Muscle layer of duodenum (tissue), 2 donors: ENCODE measurements around the gene KLHL14.

Experiments
- H3K27ac ChIP-seq: one replicate; pipeline ENCODE4 v1.7.0; 2013; ENCODE audit warnings: mild to moderate bottlenecking, low read length
- H3K27me3 ChIP-seq: one replicate; pipeline ENCODE4 v1.7.0; 2013; ENCODE audit warnings: low read depth, mild to moderate bottlenecking, control low read depth, low read length
- H3K36me3 ChIP-seq, 2 donors: one replicate each; pipeline ENCODE4 v1.7.0; 2013; ENCODE audit warnings: low read length in 2 of 2, control low read depth in 1 of 2, mild to moderate bottlenecking in 1 of 2; ENCODE audit not compliant: insufficient read depth in 2 of 2, control insufficient read depth in 1 of 2
- H3K4me1 ChIP-seq, 2 donors: one replicate each; pipeline ENCODE4 v1.7.0; 2013; ENCODE audit warnings: low read length in 2 of 2, mild to moderate bottlenecking in 2 of 2, control low read depth in 1 of 2, moderate library complexity in 1 of 2; ENCODE audit not compliant: insufficient read depth in 2 of 2, control insufficient read depth in 1 of 2
- H3K4me3 ChIP-seq, 2 donors: one replicate each; pipeline ENCODE4 v1.7.0; 2013; ENCODE audit warnings: low read length in 2 of 2, low read depth in 1 of 2, mild to moderate bottlenecking in 1 of 2
- H3K9me3 ChIP-seq, 2 donors: one replicate each; pipeline ENCODE4 v1.7.0; 2013; ENCODE audit warnings: low read length in 2 of 2, control low read depth in 1 of 2, mild to moderate bottlenecking in 1 of 2; ENCODE audit not compliant: control insufficient read depth in 1 of 2
- donor health status: healthy.

Gene KLHL14

DNA sequence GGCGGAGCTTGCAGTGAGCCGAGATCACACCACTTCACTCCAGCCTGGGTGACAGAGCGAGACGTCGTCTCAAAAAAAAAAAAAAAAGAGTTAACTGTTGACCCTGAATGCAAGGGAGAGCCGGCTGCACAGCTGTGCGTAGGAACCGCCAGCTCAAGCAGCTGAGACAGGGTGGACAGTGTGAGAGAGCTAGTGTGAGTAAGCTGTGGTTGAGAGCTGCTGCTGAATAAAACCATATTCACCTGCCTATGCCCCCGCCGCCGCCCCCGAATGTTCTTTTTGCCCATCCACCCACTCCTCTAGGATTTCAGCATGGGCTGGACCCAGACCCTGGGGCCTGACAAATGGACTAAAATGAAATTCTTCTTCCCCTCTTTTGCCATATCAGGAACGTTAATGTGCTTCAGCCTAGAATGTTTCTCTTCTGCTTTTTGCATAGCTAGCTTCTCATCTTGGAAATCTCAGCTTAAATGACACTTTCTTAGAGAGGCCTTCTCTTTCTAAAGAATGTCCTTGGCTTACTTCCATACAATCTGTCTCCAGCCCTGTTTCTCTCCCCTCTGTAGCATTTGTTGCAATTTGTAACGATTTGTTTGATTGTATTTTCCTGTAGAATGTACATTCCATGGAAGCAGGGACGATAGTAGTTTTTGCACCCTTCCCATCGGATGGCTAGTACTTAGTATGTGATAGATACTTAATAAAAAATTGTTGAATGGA is 142.7 kb downstream of the KLHL14 start:
- no peak overlapping the region for H3K27ac ChIP-seq
- no peaks in the 10 kb centered on the region for H3K36me3 ChIP-seq
- H3K4me1 ChIP-seq = no peaks in the 10 kb centered on the region
- H3K27me3 ChIP-seq = no peaks in the 10 kb centered on the region
- no peaks in the 10 kb centered on the region for H3K9me3 ChIP-seq
- H3K4me3 ChIP-seq = no peak overlapping the region

DNA sequence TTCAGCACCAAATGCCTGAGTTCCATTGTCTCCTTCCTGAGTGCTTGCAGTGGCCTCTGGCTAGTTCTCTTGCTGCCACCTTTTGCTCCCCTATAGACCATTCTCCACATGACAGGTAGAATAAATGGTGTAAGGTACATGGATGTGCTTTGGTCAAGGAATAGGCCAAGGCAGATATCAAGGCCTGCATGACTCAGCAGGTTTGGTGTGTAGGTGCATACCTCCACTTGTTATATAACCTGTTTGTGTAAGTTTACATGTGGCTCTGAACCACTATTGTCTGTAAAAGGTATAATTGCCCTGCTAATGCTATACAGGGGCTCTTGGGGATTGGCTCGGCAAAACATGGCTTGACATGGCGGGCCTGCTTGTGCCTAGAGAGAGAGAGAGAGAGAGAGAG is 143.5 kb downstream of the KLHL14 start:
- Histone ChIP-seq H3K36me3 (no peaks in the 10 kb centered on the region), H3K4me1 (no peaks in the 10 kb centered on the region), H3K4me3 (no peak overlapping the region), H3K27me3 (no peaks in the 10 kb centered on the region), H3K27ac (no peak overlapping the region), H3K9me3 (no peaks in the 10 kb centered on the region)

DNA sequence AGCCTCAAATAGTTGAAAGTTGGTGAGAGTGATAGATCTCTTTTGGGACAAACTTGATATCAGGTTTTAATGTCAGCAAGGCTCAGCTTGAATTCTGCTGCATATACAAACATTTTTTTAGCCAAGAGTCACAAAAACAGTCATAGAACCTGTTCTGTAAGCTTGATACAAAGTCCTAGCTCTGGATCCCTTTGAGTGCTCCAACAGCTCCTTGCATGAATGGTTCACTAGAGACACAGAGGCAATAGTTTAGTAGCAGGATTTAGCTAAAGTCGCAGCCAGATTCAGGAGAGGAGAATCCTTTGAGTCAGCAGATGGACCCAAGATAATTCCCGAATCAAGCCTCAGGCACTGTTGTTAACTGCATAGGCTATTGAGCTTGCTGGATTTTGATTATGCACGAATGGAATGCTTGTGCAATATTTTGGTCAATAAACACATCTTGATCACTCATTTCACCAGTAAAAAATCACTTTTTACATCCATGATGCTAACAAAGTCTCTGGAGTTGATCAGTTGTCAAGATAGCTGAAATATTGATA is 148.6 kb downstream of the KLHL14 start:
- no peaks in the 10 kb centered on the region for H3K4me1 ChIP-seq
- no peaks in the 10 kb centered on the region for H3K27me3 ChIP-seq
- H3K27ac ChIP-seq = no peak overlapping the region
- H3K36me3 ChIP-seq = no peaks in the 10 kb centered on the region
- H3K4me3 ChIP-seq = no peak overlapping the region
- no peaks in the 10 kb centered on the region for H3K9me3 ChIP-seq

DNA sequence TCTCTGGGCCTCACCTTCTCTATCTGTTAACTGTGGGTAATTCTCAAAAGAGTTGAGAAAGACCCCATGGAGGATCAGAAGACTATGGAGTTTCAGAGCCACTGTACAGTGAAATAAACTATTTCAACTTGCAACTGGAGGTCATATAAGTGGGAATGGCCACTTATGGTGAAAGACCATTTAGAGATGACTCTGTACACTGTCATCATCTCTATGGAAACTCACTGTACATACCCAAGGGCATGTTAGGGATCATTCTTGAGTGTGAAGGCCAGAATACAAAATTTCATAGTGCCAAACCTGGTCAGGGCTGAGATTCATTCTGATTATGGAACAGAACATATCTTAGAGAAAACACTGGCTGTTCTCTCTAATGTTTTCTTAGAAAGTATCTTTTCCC is 149.3 kb downstream of the KLHL14 start:
- H3K4me3 ChIP-seq = no peak overlapping the region
- H3K9me3 ChIP-seq = no peaks in the 10 kb centered on the region
- H3K27ac ChIP-seq = no peak overlapping the region

More for the DNA sequence above, 149.3 kb downstream of the KLHL14 start:
- no peaks in the 10 kb centered on the region for H3K36me3 ChIP-seq
- no peaks in the 10 kb centered on the region for H3K27me3 ChIP-seq
- H3K4me1 ChIP-seq = no peaks in the 10 kb centered on the region
